ENCODE data around the gene CCNI2.

GRCh38 chr5:132748522-132749000 is 1.3 kb downstream of the CCNI2 start:
- TF ChIP-seq POLR2A (IDR thresholded peaks at IDR 0.05; ENCODE audit: low read depth, low read length) (no peak), POLR2AphosphoS5 (IDR thresholded peaks at IDR 0.05; ENCODE audit: low read depth, low read length) (no peak)

Data from GM12892 (cell line).